Mesenchymal stem cell (in vitro differentiated cells and primary cell): ENCODE measurements around the gene STUB1.

Source experiments
- DNase-seq: peaks from one replicate; pipeline ENCODE4 v3.0.0-alpha.2; 2013
- H2AFZ ChIP-seq: one replicate; pipeline ENCODE4 v1.6.1; 2013; ENCODE audit warnings: low read depth, mild to moderate bottlenecking, control low read depth, inconsistent platforms, low read length, moderate library complexity
- H2AK5ac ChIP-seq: 2 replicates; pipeline ENCODE4 v1.6.1; 2013; ENCODE audit warnings: low read length, moderate library complexity, mild to moderate bottlenecking, inconsistent platforms; ENCODE audit not compliant: severe bottlenecking
- H2BK120ac ChIP-seq: one replicate; pipeline ENCODE4 v1.6.1; 2013; ENCODE audit warnings: low read depth, mild to moderate bottlenecking, inconsistent platforms, low read length, moderate library complexity
- H2BK12ac ChIP-seq, 2 experiments: one replicate each; pipeline ENCODE4 v1.6.1; 2013; ENCODE audit warnings: inconsistent platforms in 2 of 2, low read length in 2 of 2, mild to moderate bottlenecking in 2 of 2, moderate library complexity in 2 of 2, control low read depth in 1 of 2
- H2BK15ac ChIP-seq: one replicate; pipeline ENCODE4 v1.6.1; 2013; ENCODE audit warnings: mild to moderate bottlenecking, low read depth, inconsistent platforms; ENCODE audit not compliant: poor library complexity, severe bottlenecking
- H2BK5ac ChIP-seq: 2 replicates; pipeline ENCODE4 v1.6.1; 2013; ENCODE audit warnings: low read depth, mild to moderate bottlenecking, low read length, control low read depth, inconsistent platforms; ENCODE audit not compliant: poor library complexity, severe bottlenecking
- H3K14ac ChIP-seq, 2 experiments: one replicate each; pipeline ENCODE4 v1.6.1; 2013; ENCODE audit warnings: inconsistent platforms in 2 of 2, low read length in 2 of 2, control low read depth in 1 of 2, mild to moderate bottlenecking in 1 of 2, moderate library complexity in 1 of 2
- H3K18ac ChIP-seq, 2 experiments: one replicate each; pipeline ENCODE4 v1.6.1; 2013; ENCODE audit warnings: inconsistent platforms in 2 of 2, low read length in 2 of 2, control low read depth in 1 of 2, low read depth in 1 of 2, mild to moderate bottlenecking in 1 of 2
- H3K23ac ChIP-seq, 2 experiments: one replicate each; pipeline ENCODE4 v1.6.1; 2013; ENCODE audit warnings: inconsistent platforms in 2 of 2, low read length in 2 of 2, mild to moderate bottlenecking in 2 of 2, moderate library complexity in 2 of 2, control low read depth in 1 of 2
- H3K27ac ChIP-seq: 2 replicates; pipeline ENCODE4 v1.5.1; 2013; ENCODE audit warnings: mild to moderate bottlenecking, moderate library complexity, low read length, control low read depth, inconsistent platforms; ENCODE audit not compliant: poor library complexity, severe bottlenecking
- H3K27me3 ChIP-seq, 2 experiments: 2 replicates each; pipeline versions ENCODE4 v1.6.1 to v1.7.0; 2013; ENCODE audit warnings: low read length in 2 of 2, mild to moderate bottlenecking in 2 of 2, moderate library complexity in 2 of 2, control low read depth in 1 of 2, inconsistent platforms in 1 of 2; ENCODE audit not compliant: control insufficient read depth in 1 of 2, insufficient read depth in 1 of 2
- H3K36me3 ChIP-seq, 2 experiments: 2 replicates each; pipeline versions ENCODE4 v1.6.1 to v1.7.0; 2013; ENCODE audit warnings: low read length in 2 of 2, control low read depth in 1 of 2, inconsistent platforms in 1 of 2, low read depth in 1 of 2, mild to moderate bottlenecking in 1 of 2; ENCODE audit not compliant: insufficient read depth in 2 of 2, control insufficient read depth in 1 of 2
- H3K4ac ChIP-seq, 2 experiments: one replicate each; pipeline ENCODE4 v1.6.1; 2013; ENCODE audit warnings: inconsistent platforms in 2 of 2, low read length in 2 of 2, mild to moderate bottlenecking in 2 of 2, moderate library complexity in 2 of 2, control low read depth in 1 of 2, low read depth in 1 of 2
- H3K4me1 ChIP-seq: 2 replicates; pipeline ENCODE4 v1.6.1; 2013; ENCODE audit warnings: low read depth, low read length, control low read depth; ENCODE audit not compliant: control insufficient read depth, insufficient read depth
- H3K4me2 ChIP-seq: 2 replicates; pipeline ENCODE4 v1.6.1; 2013; ENCODE audit warnings: low read length, mild to moderate bottlenecking, inconsistent platforms; ENCODE audit not compliant: poor library complexity, severe bottlenecking
- H3K4me3 ChIP-seq, 2 experiments: 2 replicates each; pipeline versions ENCODE4 v1.5.1 to v1.7.0; 2013; ENCODE audit warnings: low read length in 2 of 2, mild to moderate bottlenecking in 2 of 2, control low read depth in 1 of 2, low read depth in 1 of 2; ENCODE audit not compliant: insufficient read depth in 1 of 2
- H3K79me1 ChIP-seq: replicated peaks from 2 replicates; pipeline ENCODE4 v1.6.1; 2013; ENCODE audit warnings: mild to moderate bottlenecking, control low read depth, low read length, inconsistent platforms; ENCODE audit not compliant: poor library complexity, severe bottlenecking
- H3K9ac ChIP-seq: 2 replicates; pipeline ENCODE4 v1.7.0; 2013; ENCODE audit warnings: mild to moderate bottlenecking, low read length, moderate library complexity
- H3K9me3 ChIP-seq: 2 replicates; pipeline ENCODE4 v1.7.0; 2013; ENCODE audit warnings: mild to moderate bottlenecking, low read length; ENCODE audit not compliant: control insufficient read depth
- H4K8ac ChIP-seq: one replicate; pipeline ENCODE4 v1.6.1; 2013; ENCODE audit warnings: inconsistent platforms, mild to moderate bottlenecking, low read length, moderate library complexity
- H4K91ac ChIP-seq: one replicate; pipeline ENCODE4 v1.6.1; 2013; ENCODE audit warnings: mild to moderate bottlenecking, low read length, inconsistent platforms
- WGBS: methylation state at CpG from one replicate; pipeline ENCODE4 v1.1.7; 2013; ENCODE audit warnings: mixed read lengths; 5-methylcytosine and 5-hydroxymethylcytosine counted together

STUB1 gene

DNA sequence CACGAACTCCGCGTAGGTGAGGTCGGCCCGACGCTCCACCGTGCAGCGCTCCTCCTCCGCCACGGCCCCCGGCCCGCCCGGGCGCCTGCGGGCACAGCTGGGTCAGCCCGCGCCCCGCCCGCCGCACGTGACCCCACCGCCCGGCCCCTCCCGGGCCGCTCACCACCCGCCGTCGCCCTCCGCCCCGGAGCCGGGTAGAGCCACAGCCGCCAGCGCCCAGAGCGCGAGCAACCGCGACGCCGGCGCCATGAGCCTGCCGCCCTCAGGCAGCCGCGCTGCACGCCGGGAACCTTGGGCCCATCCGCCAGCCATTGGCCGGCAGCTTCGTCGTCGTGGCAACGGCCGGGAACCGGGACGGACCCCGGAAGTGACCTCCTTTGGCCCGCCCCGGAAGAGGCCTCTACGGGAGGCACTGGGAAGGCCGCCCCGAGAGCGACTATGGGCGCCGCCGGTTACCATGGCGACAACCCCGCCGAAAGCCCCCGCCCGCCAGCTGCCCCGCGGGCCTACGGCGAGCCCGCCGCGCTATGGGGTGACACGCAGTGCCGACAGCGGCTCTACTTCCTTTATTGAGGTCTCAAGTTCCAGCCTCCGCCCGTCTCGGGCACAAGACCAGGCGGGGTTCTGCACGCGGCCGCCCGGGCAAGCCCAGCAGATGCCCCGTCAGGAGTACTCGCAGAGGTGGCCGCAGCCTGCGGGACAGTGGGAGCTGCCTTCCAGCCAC lies 4.0 kb downstream of the STUB1 start, which contains the start of gene JMJD8:
Gene JMJD8, minus strand, starts transcription at position 264 of the 724 bp plus-strand sequence. Its CDS starts 15 bp downstream, at position 249.
- Histone ChIP-seq H2BK5ac (no peak within 1 kb of the TSS), H3K4me2 (peak within 1 kb of the TSS; percentile 91), H3K4me1 (peaks cover 64% of the 10 kb centered on the region), H3K4me3 (peak within 1 kb of the TSS; percentile 81 to 85), H2BK120ac (no peak within 1 kb of the TSS), H2AK5ac (no peak within 1 kb of the TSS), H3K14ac (peak within 1 kb of the TSS in 1 of 2 experiments; percentile 96), H3K9ac (peak within 1 kb of the TSS; percentile 84), H3K4ac (peak within 1 kb of the TSS in 1 of 2 experiments; percentile 89), H2BK12ac (peak within 1 kb of the TSS in 1 of 2 experiments; percentile 51), H2AFZ (peak within 1 kb of the TSS; percentile 69), H3K27me3 (no peaks in the 10 kb centered on the region), H2BK15ac (no peak within 1 kb of the TSS), H3K27ac (peak within 1 kb of the TSS; percentile 14), H3K9me3 (no peaks in the 10 kb centered on the region), H3K23ac (peak within 1 kb of the TSS; percentile 72 to 75), H3K36me3 (peaks cover 47 to 74% of the 10 kb centered on the region in 2 experiments), H4K8ac (peak within 1 kb of the TSS; percentile 96), H3K79me1 (peaks cover 38% of the 10 kb centered on the region), H3K18ac (peak within 1 kb of the TSS; percentile 86 to 88), H4K91ac (peak within 1 kb of the TSS; percentile 97)
- DNase-seq = peak; percentile 95
- 12% methylated on average over 80 of the region's 91 CpGs for WGBS

DNA sequence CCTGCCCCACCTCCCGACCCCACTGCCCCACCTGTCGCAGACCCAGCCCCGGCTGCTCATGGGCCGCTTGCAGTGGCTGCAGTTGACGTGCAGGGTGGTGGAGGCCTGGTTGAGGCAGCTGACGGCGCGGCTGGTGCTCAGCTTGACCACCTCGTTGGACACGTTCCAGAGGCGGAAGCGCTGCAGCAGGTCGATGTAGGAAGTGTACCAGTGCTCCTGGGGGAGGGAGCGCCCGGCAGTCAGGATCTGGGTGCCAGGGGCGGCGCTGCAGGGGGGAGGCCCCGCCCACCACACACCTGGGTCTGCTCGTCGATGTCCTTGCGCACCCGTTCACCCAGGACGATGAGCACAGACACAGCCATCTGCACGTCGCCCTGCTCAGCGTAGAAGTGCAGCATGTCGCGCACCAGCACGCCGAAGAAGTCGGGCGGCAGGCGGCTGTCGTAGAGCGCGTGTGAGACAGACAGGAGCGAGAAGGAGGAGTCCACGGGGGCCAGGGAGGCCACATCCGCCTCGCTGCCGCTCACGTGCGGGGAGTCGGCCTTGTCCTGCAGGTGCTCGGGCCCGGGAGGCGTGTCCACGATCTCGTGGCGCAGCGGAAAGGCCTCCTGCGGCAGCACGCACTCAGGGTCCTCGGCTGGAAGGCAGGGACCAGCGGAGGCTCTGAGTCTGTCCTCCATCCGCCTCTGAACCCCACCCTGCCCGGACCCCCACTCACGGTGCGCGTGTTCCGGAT lies 4.9 kb downstream of the STUB1 start:
- Histone ChIP-seq H4K8ac (peak overlapping the region; percentile 45), H3K4me2 (no peak overlapping the region), H3K9me3 (no peaks in the 10 kb centered on the region), H3K4me1 (peaks cover 65% of the 10 kb centered on the region), H2BK15ac (no peak overlapping the region), H3K9ac (no peak overlapping the region), H3K18ac (no peak overlapping the region), H2AK5ac (no peak overlapping the region), H3K4ac (no peak overlapping the region), H4K91ac (peak overlapping the region; percentile 64), H3K27me3 (no peaks in the 10 kb centered on the region), H3K14ac (no peak overlapping the region), H3K79me1 (peaks cover 45% of the 10 kb centered on the region), H3K4me3 (peak overlapping the region in 1 of 2 experiments; percentile 53), H2AFZ (no peak overlapping the region), H3K23ac (no peak overlapping the region), H3K36me3 (peaks cover 47 to 74% of the 10 kb centered on the region in 2 experiments), H2BK5ac (no peak overlapping the region), H2BK120ac (no peak overlapping the region), H3K27ac (no peak overlapping the region), H2BK12ac (no peak overlapping the region)
- 96% methylated on average over 61 of the region's 61 CpGs for WGBS
- DNase-seq = no peak

DNA sequence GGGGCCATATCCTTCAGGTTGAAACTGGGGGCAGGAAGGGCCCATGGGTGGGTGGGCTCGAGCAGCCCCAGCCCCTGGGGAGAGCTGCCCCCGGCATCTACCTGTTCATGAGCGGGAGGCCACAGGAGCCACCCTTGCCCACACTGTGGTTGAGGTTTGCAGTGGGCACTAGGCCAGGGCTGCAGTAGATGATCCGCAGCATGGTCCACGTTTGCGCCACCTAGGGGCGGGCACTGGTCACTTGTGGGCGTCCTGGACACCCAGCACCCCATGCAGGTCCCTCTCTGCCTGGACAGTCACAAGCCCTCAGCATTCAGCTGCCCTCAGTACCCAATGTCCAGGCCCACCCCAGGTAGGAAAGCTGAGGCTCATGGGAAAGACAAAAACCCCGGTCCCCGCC lies 5.8 kb downstream of the STUB1 start:
- peaks cover 45% of the 10 kb centered on the region for H3K79me1 ChIP-seq
- no peak overlapping the region for H4K91ac ChIP-seq
- H3K9me3 ChIP-seq = no peaks in the 10 kb centered on the region
- no peak overlapping the region for H3K4me2 ChIP-seq
- no peak overlapping the region for H3K23ac ChIP-seq
- H3K14ac ChIP-seq = no peak overlapping the region
- no peak overlapping the region for H3K18ac ChIP-seq
- H3K27me3 ChIP-seq = no peaks in the 10 kb centered on the region
- no peak overlapping the region for H3K4me3 ChIP-seq
- H3K4me1 ChIP-seq = peaks cover 67% of the 10 kb centered on the region
- H2BK12ac ChIP-seq = no peak overlapping the region
- H2AK5ac ChIP-seq = no peak overlapping the region
- 79% methylated on average over 10 of the region's 10 CpGs for WGBS
- no peak overlapping the region for H3K4ac ChIP-seq
- peaks cover 47 to 74% of the 10 kb centered on the region in 2 experiments for H3K36me3 ChIP-seq
- H2BK5ac ChIP-seq = no peak overlapping the region
- no peak overlapping the region for H3K9ac ChIP-seq
- H4K8ac ChIP-seq = no peak overlapping the region
- peak; percentile 43 for DNase-seq
- no peak overlapping the region for H2AFZ ChIP-seq
- peak overlapping the region; percentile 52 for H2BK15ac ChIP-seq
- no peak overlapping the region for H2BK120ac ChIP-seq
- H3K27ac ChIP-seq = no peak overlapping the region
